ENCODE data around the gene COX6B1. TPM values are rescaled to one million over a fixed set of nuclear protein-coding genes. Genes with fewer than 3 reads are reported as not detected.
"Not testable (repeated sequence)": the region's sequence is repeated elsewhere in the genome, so short reads cannot be mapped to it uniquely, and the experiment has no call there.

The COX6B1 gene
- total RNA-seq, 1 donor from 2014 or later, result 334 TPM

DNA sequence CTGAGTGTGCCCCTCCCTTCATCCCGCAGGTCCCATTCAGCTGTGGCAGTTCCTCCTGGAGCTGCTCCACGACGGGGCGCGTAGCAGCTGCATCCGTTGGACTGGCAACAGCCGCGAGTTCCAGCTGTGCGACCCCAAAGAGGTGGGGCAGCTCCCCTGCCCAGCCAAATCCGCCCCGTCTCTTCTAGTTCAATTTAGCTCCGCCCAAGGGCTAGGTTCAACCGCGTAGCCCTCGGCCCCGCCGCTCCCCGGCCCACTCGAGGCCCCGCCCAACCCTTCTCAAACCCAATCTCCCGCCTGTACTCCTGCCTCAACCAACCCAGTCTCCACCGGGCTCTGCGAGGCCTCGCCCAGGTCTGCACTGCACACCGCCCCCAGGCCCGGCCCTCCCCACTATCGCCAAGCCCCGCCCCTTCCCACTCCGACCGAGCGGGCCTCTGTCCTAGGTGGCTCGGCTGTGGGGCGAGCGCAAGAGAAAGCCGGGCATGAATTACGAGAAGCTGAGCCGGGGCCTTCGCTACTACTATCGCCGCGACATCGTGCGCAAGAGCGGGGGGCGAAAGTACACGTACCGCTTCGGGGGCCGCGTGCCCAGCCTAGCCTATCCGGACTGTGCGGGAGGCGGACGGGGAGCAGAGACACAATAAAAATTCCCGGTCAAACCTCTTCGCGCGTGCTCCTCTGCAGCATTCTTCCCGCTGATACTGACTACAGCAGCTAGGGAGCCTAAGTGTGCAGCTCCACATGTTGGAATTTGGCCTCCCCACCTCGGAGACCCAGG lies 3.7 kb upstream of the COX6B1 start:
- DNase-seq (peak; percentile 86), ATAC-seq (ENCODE audit: low read depth) (peak; percentile 83)
- ChIA-PET POLR2A (interaction anchor here (0.6 to 2.4 kb wide), 15 partner anchors 8 to 370 kb away, joined by 3 to 19 read pairs (median 4); partner anchors contain the start of genes ALKBH6, FFAR1, HAUS5 and IGFLR1), CTCF (interaction anchor here (1.1 kb wide), 1 partner anchor 32 kb away, joined by 3 read pairs; the partner anchor contains the start of gene HAUS5)
- H3K27ac Mint-ChIP-seq, result peak overlapping the region; percentile 78
- H3K4me1 Mint-ChIP-seq, result peaks cover 44% of the 10 kb centered on the region
- no peaks in the 10 kb centered on the region for H3K27me3 Mint-ChIP-seq
- no peaks in the 10 kb centered on the region for H3K9me3 Mint-ChIP-seq
- intact Hi-C loops (cut with micrococcal nuclease), result loop anchor here (1.0 to 10.0 kb wide), 6 partner anchors 16 to 470 kb away; partner anchors contain the start of genes IGFLR1, OVOL3, POLR2I and TBCB
- TF ChIP-seq, protein P1, sequence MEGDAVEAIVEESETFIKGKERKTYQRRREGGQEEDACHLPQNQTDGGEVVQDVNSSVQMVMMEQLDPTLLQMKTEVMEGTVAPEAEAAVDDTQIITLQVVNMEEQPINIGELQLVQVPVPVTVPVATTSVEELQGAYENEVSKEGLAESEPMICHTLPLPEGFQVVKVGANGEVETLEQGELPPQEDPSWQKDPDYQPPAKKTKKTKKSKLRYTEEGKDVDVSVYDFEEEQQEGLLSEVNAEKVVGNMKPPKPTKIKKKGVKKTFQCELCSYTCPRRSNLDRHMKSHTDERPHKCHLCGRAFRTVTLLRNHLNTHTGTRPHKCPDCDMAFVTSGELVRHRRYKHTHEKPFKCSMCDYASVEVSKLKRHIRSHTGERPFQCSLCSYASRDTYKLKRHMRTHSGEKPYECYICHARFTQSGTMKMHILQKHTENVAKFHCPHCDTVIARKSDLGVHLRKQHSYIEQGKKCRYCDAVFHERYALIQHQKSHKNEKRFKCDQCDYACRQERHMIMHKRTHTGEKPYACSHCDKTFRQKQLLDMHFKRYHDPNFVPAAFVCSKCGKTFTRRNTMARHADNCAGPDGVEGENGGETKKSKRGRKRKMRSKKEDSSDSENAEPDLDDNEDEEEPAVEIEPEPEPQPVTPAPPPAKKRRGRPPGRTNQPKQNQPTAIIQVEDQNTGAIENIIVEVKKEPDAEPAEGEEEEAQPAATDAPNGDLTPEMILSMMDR (IDR thresholded peaks at IDR 0.05), result no peak
- peak overlapping the region; percentile 86 for H3K4me3 Mint-ChIP-seq
- peaks cover 8% of the 10 kb centered on the region for H3K36me3 Mint-ChIP-seq (ENCODE audit: low read depth)

DNA sequence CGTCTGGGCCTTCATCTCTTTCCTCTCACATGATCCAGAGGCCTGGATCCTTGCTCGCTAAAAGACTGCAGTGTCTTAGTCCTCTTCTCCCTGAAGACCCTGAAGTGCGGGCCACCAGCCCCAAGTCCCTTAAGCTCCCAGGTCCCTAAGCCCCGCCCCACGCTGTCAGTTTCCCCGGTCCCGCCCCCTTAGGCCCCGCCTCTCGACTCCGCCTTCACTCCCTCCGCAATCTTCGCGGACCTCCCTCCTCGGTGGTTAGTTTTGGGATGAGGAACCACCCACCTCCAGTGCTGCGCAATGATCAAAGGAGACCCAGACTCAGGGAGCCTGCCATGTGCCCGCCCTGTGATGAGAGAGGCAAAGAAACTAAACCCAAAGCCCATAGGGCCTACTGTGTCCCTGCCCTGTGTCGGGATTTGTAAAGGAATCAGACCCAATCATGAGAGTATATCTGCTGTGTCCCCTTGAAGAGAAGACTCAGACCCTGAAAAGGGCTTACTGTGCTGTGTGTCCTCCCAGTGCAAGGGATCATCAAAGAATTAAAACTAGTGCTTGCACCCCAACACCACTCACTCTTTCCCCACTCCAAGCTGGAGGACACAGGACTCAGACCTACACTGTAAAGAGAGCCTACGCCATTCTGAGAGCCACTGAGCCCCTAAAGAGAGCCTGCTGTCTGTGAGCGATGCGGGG lies 3.0 kb upstream of the COX6B1 start:
- POLR2A ChIA-PET, result interaction anchor here (1.0 to 1.9 kb wide), 5 partner anchors 9 to 369 kb away, joined by 3 to 19 read pairs (median 4); partner anchors contain the start of genes ALKBH6, HAUS5 and IGFLR1
- no peaks in the 10 kb centered on the region for H3K27me3 Mint-ChIP-seq
- H3K9me3 Mint-ChIP-seq, result no peaks in the 10 kb centered on the region
- peaks cover 44% of the 10 kb centered on the region for H3K4me1 Mint-ChIP-seq
- CTCF ChIA-PET, result interaction anchor here (1.1 kb wide), 1 partner anchor 33 kb away, joined by 3 read pairs; the partner anchor contains the start of gene HAUS5
- H3K27ac Mint-ChIP-seq, result peak overlapping the region; percentile 78
- peaks cover 8% of the 10 kb centered on the region for H3K36me3 Mint-ChIP-seq (ENCODE audit: low read depth)
- DNase-seq (peak; percentile 61), ATAC-seq (ENCODE audit: low read depth) (no peak)
- intact Hi-C loops (cut with micrococcal nuclease), result loop anchor here (1.0 to 10.0 kb wide), 6 partner anchors 17 to 470 kb away; partner anchors contain the start of genes IGFLR1, OVOL3, POLR2I and TBCB
- TF ChIP-seq, protein P1 (IDR thresholded peaks at IDR 0.05), result no peak
- peak overlapping the region; percentile 86 for H3K4me3 Mint-ChIP-seq

DNA sequence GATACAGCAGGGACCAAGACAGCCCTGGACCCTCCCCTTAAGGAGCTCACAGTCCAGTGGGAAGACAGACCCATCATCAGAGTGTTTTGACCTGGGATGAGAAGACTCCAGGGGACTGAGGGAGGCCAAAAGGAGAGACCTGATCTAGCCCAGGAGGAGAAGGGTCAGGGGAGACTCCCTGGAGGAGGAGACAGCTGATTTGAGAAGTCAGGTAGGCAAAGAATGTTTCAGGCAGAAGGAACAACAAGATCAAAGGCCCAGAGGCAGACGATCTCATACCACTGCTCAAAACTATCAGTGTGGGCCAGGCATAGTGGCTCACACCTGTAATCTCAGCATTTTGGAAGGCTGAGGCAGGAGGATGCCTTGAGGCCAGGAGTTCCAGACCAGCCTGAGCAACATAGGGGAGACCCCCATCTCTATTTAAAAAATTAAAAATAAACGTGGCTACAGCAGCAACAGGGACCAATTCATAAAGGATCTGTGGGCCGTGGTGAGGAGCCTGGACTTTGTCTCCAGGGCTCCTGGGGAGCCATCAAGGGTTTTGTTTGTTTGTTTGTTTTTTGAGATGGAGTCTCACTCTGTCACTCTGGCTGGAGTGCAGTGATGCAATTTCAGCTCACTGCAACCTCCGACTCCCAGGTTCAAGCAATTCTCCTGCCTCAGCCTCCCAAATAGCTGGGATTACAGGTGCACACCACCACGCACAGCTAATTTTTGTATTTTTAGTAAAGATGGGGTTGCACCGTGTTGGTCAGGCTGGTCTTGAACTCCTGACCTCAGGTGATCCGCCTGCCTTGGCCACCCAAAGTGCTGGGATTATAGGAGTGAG lies 2.2 kb upstream of the COX6B1 start:
- DNase-seq, result no peak
- Mint-ChIP-seq H3K4me1 (peaks cover 46% of the 10 kb centered on the region), H3K27ac (peak overlapping the region; percentile 78), H3K9me3 (no peaks in the 10 kb centered on the region), H3K36me3 (ENCODE audit: low read depth) (peaks cover 14% of the 10 kb centered on the region), H3K27me3 (no peaks in the 10 kb centered on the region), H3K4me3 (no peak overlapping the region)
- intact Hi-C loops (cut with micrococcal nuclease), result loop anchor here (10.0 kb wide), 2 partner anchors 409 to 469 kb away; partner anchors contain the start of genes OVOL3, POLR2I, TBCB and THAP8
- POLR2A ChIA-PET, result interaction anchor here (1.1 kb wide), 1 partner anchor 9 kb away, joined by 3 read pairs; no protein-coding TSS in a partner anchor
- ATAC-seq (ENCODE audit: low read depth), result no peak
- TF ChIP-seq, protein P1 (IDR thresholded peaks at IDR 0.05), result no peak
- CTCF ChIA-PET, result no interaction called here

DNA sequence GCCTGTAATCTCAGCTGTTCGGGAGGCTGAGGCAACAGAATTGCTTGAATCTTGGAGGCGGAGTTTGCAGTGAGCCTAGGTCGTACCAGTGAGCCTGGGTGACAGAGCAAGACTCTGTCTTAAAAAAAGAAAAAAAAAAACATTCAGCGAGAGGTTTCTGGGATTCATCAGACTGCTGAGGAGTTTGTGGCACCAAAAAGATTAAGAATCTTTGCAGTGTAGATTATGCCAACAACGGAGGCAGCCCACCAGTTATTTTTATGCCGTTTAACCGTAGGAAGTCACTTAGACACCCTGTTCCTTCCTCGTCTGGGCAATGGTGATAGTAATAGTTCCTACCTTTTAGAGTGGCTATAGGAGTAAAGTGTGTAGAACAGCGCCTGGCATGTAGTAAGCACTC lies 2.5 kb downstream of the COX6B1 start:
- ATAC-seq (ENCODE audit: low read depth) (no peak), DNase-seq (no peak)
- no peak overlapping the region for H3K4me3 Mint-ChIP-seq
- H3K36me3 Mint-ChIP-seq (ENCODE audit: low read depth), result peaks cover 43% of the 10 kb centered on the region
- POLR2A ChIA-PET, result no interaction called here
- no peaks in the 10 kb centered on the region for H3K27me3 Mint-ChIP-seq
- H3K9me3 Mint-ChIP-seq, result no peaks in the 10 kb centered on the region
- no peak overlapping the region for H3K27ac Mint-ChIP-seq
- CTCF ChIA-PET, result no interaction called here
- intact Hi-C loops (cut with micrococcal nuclease), result no loop called here
- H3K4me1 Mint-ChIP-seq, result peaks cover 24% of the 10 kb centered on the region
- TF ChIP-seq, protein P1 (IDR thresholded peaks at IDR 0.05), result no peak

DNA sequence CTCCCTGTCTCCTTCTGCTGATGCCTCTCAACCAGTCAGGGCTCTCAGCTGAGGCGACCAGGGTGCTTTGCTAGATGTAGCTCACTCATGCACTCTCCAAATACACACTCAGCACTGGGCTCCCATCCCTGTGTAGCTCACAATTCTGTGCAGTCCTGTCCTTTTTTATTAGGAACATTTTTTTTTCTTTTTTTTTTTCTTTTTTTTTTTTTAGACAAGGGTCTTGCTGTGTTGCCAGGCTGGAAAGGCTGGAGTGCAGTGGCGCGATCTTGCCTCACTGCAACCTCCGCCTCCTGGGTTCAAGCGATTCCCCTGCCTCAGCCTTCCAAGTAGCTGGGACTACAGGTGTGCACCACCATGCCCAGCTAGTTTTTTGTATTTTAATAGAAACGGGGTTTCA lies 6.7 kb downstream of the COX6B1 start:
- H3K4me1 Mint-ChIP-seq; CTCF ChIA-PET; POLR2A ChIA-PET; DNase-seq; intact Hi-C loops (cut with micrococcal nuclease); H3K27ac Mint-ChIP-seq; ATAC-seq (ENCODE audit: low read depth); H3K9me3 Mint-ChIP-seq; H3K27me3 Mint-ChIP-seq; H3K4me3 Mint-ChIP-seq: not testable (repeated sequence)
- peaks cover 70% of the 10 kb centered on the region for H3K36me3 Mint-ChIP-seq (ENCODE audit: low read depth)
